ENCODE results near the gene ACOT9. TPM values are rescaled to one million over a fixed set of nuclear protein-coding genes. Genes with fewer than 3 reads are reported as not detected.
A peak's percentile ranks its signal among the peaks of the same experiment; 100 is the strongest.

The ACOT9 gene
- total and polyA plus RNA-seq, 10 donors: 25.7 to 46.9 (median 38.5) TPM

DNA sequence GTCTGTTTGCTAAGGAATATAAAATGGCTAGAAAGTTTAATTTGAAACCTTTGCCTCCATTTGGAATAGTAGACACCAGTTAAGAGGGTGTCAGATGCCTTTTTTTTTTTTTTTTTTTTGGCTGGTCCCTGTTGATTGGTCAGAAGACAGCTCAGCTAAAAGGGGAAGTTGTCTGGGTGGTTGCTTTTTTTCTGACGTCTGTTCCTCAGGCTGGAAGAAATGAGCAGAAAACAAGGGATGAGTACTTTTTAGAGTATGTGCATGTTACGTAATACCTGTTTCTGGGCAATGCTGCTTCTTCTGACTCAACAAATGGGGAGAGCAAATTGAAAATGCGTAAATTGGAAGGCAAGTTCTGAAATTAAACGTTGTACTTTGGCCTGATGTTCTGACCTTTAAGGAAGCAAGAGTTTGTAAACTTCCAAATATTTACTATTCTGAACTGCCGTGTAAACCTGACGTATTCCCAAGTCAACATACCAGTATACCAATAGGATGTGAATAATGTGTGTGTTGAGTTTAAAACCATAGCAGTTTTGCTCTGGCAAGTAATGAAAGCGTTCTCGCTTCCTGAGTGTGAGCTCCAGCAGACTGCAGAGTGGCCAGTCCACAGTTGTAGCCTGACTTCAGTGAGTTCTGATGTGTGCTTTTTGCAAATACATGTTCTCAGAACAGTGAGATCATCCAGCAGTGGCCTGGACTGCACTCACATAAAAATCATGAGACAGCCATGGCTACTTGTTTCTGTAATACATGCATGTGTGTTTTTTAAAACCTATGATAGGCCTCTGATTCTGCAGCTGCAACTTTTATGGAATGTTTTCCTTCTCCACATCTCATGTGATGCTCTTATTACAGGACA lies 41.6 kb upstream of the ACOT9 start:
- DNase-seq: no peak
- Histone ChIP-seq H3K27me3 (replicated peaks in 1 of 7) (no peaks in the 10 kb centered on the region), H3K4me1 (peaks cover 8 to 36% (median 20%) of the 10 kb centered on the region in 6 donors), H3K27ac (peak overlapping the region; percentile 86 to 98 (median 96)), H3K4me3 (peak overlapping the region; percentile 40 to 77 (median 52)), H3K9me3 (peaks cover 0 to 5% (median 0%) of the 10 kb centered on the region in 8 donors), H3K36me3 (peaks cover 0 to 19% (median 7%) of the 10 kb centered on the region in 6 donors)
- intact Hi-C loops (cut with DNase I; ENCODE audit: low total_unique reads): no loop called here
- TF ChIP-seq POLR2A (IDR thresholded peaks at IDR 0.05): peak in 1 of 3 donors; percentile 26
- TF ChIP-seq POLR2AphosphoS5 (IDR thresholded peaks at IDR 0.05): peak in 1 of 3 donors; percentile 80
- no peak for TF ChIP-seq CTCF (IDR thresholded peaks at IDR 0.05 in 8 of 11, conservative IDR thresholded peaks at IDR 0.05 in 3 of 11)
- 48 to 75% (median 65%) methylated on average over 7 to 8 of the region's 8 CpGs for WGBS, 5 donors

- TF ChIP-seq POLR2AphosphoS5 (IDR thresholded peaks at IDR 0.05): no peak
- TF ChIP-seq POLR2A (IDR thresholded peaks at IDR 0.05): peak in 1 of 3 donors; percentile 5
- WGBS, 5 donors: 13 to 54% (median 16%) methylated on average over 19 to 21 of the region's 21 CpGs
- H3K36me3 ChIP-seq: peaks cover 0 to 19% (median 7%) of the 10 kb centered on the region in 6 donors
- H3K9me3 ChIP-seq: peaks cover 0 to 5% (median 0%) of the 10 kb centered on the region in 8 donors
- H3K4me3 ChIP-seq: peak overlapping the region; percentile 40 to 77 (median 52)
- H3K27ac ChIP-seq: peak overlapping the region; percentile 86 to 98 (median 96)
- intact Hi-C loops (cut with DNase I; ENCODE audit: low total_unique reads): no loop called here
- no peaks in the 10 kb centered on the region for H3K27me3 ChIP-seq (replicated peaks in 1 of 7)
- H3K4me1 ChIP-seq: peaks cover 8 to 36% (median 20%) of the 10 kb centered on the region in 6 donors
- no peak for DNase-seq
Observed at GRCh38 chrX:23783589-23784469, 40.8 kb upstream of the ACOT9 start.

DNA sequence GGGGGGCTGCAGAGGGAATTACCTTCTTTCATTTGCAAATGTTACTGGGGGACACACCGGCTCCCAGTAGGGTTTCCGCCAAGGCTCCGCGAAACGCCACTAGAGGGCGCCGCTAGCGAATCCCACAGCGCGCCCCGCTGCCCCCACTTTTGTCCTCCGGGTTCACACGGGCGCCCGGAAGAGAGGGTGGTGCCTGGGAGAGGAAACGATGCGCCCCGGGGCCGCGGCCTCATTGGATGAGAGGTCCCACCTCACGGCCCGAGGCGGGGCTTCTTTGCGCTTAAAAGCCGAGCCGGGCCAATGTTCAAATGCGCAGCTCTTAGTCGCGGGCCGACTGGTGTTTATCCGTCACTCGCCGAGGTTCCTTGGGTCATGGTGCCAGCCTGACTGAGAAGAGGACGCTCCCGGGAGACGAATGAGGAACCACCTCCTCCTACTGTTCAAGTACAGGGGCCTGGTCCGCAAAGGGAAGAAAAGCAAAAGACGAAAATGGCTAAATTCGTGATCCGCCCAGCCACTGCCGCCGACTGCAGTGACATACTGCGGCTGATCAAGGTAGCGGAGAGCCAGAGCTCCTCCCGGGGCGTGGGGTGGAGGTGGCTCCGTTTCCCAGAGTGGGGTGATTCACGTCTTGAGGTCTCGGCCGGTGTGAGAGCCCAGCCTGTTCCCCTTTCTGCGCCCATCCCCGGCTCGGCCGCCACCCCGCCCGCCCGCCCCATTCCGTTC lies 40.0 kb upstream of the ACOT9 start, which contains the start of gene SAT1:
TSS of gene SAT1 (plus strand) at position 311 of the 726 bp plus-strand sequence. CDS start at position 490, 179 bp downstream.
- H3K27me3 ChIP-seq (replicated peaks in 1 of 7): no peaks in the 10 kb centered on the region
- peak; percentile 63 to 89 (median 82) for TF ChIP-seq CTCF (IDR thresholded peaks at IDR 0.05 in 8 of 11, conservative IDR thresholded peaks at IDR 0.05 in 3 of 11)
- TF ChIP-seq POLR2A (IDR thresholded peaks at IDR 0.05): peak; percentile 93 to 98 (median 98)
- peak; percentile 99 to 100 (median 99) for TF ChIP-seq POLR2AphosphoS5 (IDR thresholded peaks at IDR 0.05)
- DNase-seq: peak; percentile 97
- peaks cover 0 to 19% (median 7%) of the 10 kb centered on the region in 6 donors for H3K36me3 ChIP-seq
- peak within 1 kb of the TSS; percentile 86 to 98 (median 96) for H3K27ac ChIP-seq
- peaks cover 0 to 5% (median 0%) of the 10 kb centered on the region in 8 donors for H3K9me3 ChIP-seq
- peak within 1 kb of the TSS; percentile 40 to 77 (median 52) for H3K4me3 ChIP-seq
- H3K4me1 ChIP-seq: peaks cover 8 to 36% (median 20%) of the 10 kb centered on the region in 6 donors
- intact Hi-C loops (cut with DNase I; ENCODE audit: low total_unique reads): no loop called here
- 0 to 28% (median 1%) methylated on average over 22 to 58 of the region's 58 CpGs for WGBS, 5 donors

- H3K27me3 ChIP-seq (replicated peaks in 1 of 7): no peaks in the 10 kb centered on the region
- peaks cover 0 to 19% (median 7%) of the 10 kb centered on the region in 6 donors for H3K36me3 ChIP-seq
- DNase-seq: no peak
- H3K9me3 ChIP-seq: peaks cover 0 to 5% (median 0%) of the 10 kb centered on the region in 8 donors
- WGBS, 5 donors: 38 to 58% (median 54%) methylated on average over 6 of the region's 6 CpGs
- intact Hi-C loops (cut with DNase I; ENCODE audit: low total_unique reads): no loop called here
- H3K4me3 ChIP-seq: peak overlapping the region in 5 of 8 donors; percentile 40 to 77 (median 53)
- H3K27ac ChIP-seq: peak overlapping the region; percentile 44 to 98 (median 96)
- TF ChIP-seq POLR2A (IDR thresholded peaks at IDR 0.05) (no peak), POLR2AphosphoS5 (IDR thresholded peaks at IDR 0.05) (no peak), CTCF (IDR thresholded peaks at IDR 0.05 in 8 of 11, conservative IDR thresholded peaks at IDR 0.05 in 3 of 11) (no peak)
- peaks cover 8 to 36% (median 20%) of the 10 kb centered on the region in 6 donors for H3K4me1 ChIP-seq
Observed at GRCh38 chrX:23782455-23782854, 39.4 kb upstream of the ACOT9 start.
